ENCODE results near the gene ITFG2.
"Not testable (repeated sequence)": the region's sequence is repeated elsewhere in the genome, so short reads cannot be mapped to it uniquely, and the experiment has no call there.

ITFG2 gene

DNA sequence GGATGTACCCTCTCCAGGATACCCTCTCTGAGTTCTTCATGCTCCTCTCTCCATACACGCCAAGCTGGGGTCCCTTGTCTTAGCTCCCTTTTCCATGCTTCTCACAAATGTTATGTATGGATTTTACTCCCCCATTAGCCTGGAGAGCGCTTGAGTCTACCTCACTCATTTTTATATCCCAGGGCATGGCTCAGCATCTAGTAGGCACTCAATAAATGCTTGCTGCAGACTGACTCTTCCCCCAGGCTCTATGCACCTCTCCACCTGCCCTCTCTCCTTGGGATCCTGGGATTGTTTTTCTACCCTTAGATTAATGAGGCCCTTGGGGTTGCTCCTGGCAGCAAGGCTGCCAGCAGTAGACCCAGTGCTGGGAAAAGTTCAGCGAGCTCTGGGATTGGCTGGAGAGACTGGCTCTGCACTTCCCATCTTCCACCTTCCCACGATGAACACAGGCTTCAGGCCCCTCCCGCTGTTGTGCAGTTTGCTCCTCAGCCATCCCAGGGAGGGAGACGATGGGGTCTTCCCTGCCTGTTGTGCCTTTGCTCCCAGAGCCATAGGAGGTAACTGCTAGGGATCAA, 20.2 kb downstream of the ITFG2 start:
- no peak for DNase-seq

- DNase-seq: no peak
These were observed 20.9 kb downstream of the ITFG2 start for GRCh38 chr12:2833327-2833726.

- no peak for DNase-seq
These were observed 21.3 kb downstream of the ITFG2 start for GRCh38 chr12:2833810-2834209.

GRCh38 chr12:2834581-2835491, 22.4 kb downstream of the ITFG2 start, which contains the start of gene NRIP2:
Gene NRIP2, minus strand, starts transcription at chr12:2835035. Its CDS starts 52 bp downstream, at chr12:2834983.
- DNase-seq: no peak

DNA sequence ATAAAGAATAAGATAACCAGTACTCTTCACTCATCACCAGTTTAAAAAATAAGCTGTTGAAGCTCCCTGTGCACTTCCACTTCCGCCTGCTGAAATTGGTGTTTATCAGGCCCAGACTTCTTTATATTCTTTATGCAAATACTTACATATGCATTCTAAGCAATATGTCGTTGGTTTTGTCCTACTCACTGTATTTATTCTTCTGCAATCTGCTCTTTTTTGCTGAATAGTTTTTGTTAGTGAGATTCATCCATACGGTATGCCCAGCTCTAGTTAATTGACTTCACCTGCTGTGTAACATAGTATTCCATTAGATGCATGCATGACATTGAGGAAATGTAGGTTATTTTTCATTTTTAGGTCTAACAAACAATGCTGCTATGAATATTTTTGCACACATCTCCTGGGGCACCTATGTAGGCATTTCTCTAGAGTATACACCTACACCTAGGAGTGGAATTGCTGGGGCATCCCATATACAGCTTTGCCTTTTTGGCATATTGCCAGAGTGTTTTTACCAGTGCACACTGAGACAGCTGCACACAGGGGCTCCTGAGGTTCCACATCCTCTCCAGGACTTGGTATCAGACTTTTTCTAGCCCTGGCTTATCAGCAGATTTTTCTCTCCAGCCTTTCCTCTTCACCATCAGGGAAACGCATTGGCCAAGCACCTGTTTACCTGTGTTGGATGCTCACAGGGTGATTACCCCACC, 23.4 kb downstream of the ITFG2 start:
- no peak for DNase-seq

DNA sequence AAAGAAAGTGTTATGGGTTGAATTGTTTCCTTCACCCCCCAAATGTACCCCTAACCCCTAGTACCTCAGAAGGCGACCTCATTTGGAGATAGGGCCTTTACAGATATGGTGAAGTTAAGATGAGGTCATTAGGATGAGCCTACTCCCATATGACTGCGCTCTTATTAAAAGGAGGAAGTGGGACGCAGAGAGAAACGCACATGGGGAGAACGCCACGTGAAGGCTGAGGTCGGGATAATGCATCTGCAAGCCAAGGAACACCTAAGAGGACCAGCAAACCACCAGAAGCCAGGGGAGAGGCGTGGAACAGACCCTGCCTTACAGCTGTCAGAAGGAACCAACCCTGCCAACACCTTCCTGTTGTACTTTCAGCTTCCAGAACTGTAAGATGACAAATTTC, 24.1 kb downstream of the ITFG2 start:
- DNase-seq: no peak

DNA sequence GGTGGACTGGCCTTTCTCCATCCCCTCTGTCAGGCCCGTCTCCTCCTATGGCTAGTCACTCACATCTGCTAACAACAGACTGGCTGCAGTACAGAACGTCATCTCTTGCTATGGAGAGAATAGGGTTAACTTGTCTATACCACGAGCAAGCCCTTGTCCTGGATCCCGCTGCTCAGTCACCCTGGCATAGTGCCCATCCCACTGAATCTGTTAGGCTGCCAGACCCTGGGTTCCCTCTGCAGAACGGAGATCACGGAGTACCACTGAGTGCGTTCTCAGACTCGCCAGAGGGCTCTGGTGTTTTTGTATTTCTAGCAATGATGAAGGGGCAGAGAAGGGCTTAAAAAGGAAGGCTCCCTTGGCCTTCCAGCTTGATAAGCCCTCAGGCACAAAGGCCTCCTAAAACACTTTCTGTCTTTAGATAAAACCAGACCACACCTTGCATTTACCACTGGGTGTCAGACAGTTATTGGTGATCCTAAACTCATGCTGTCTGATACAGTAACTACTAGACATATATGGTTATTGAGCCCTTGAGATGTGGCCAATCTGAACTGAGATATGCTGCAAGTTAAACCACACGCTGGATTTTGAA, 28.7 kb downstream of the ITFG2 start:
- DNase-seq: no peak

GRCh38 chr12:2842948-2843347, 30.5 kb downstream of the ITFG2 start:
- DNase-seq: no peak

- no peak for DNase-seq
These were observed 32.3 kb downstream of the ITFG2 start for GRCh38 chr12:2844786-2845185.

- DNase-seq: no peak
These were observed 32.8 kb downstream of the ITFG2 start for GRCh38 chr12:2845280-2845679.

DNA sequence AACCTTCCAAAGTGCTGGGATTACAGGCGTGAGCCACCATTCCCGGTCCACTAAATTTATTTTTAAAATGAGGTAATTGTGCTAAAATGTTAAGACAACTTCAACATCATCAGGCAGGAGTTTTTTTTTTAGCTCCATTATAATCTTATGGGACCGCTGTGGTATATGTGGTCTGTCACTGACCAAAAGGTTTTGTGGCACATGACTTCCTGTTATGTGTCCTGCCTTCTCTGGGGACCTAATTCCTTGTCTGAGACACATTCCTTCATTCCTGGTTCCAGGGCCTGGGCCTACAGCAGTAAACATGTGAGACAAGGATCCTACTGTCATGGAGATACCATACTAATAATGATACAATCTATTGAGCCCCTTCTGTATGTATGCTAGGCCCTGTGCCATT, 39.5 kb downstream of the ITFG2 start:
- no peak for DNase-seq

DNA sequence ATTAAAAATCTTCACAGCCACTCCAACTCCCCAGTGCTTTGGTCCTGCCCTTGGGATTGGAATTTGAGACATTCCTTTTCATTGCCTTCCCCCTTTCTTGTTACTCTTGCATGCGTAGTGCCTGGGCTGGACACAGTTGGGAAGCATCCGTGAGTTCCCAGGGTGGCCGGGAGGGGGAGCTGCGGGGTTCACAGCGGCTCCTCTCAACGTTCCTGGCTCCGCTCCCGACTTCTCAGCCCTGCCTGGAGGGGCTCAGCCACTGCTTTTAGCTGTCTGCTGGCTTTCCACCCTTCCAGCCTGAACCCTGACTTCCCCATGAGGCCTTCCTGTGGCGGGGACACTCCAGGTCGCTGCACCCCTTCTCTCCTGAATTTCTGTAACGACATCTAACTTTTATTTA, 41.2 kb downstream of the ITFG2 start:
- peak; percentile 46 for DNase-seq

DNA sequence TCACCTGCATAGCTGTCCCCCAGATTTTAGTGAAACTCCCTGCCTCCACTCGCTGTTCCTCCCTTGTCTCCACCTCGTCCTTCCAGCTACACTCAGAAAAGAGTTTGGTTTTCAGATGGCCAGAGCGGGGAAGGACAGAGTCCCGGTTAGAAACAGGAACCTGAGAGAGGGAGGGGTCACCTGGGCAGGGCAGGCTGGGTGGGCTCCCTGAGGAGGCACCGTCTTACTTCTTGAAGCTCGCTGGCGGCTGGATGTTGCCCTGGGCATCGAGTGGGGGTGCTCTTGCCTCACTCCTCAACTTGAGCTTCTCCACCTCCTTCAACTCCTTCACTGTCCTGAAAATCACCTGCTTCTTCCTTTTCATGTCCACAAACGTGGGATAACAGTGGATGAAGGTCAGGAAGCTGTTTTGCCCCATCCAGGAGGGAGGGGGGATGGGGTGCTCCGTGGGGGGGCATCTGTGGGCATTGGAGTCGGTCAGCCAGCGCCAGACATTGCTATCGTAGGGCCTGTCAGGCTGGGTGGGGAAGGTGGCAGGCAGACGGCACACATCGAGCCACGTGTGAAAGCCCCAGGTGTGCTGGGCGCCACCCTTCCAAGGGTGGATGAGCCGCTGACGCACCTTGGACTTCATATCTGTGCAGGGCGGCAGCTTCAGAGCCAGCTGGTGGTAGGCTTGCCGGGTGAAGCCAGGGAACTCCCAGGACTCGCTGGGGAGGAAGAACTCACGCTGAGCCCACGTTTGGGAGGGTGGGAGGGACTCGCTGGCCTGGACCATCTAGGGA, 42.4 kb downstream of the ITFG2 start:
- DNase-seq: no peak

GRCh38 chr12:2855546-2855945, 43.1 kb downstream of the ITFG2 start:
- DNase-seq: no peak

DNA sequence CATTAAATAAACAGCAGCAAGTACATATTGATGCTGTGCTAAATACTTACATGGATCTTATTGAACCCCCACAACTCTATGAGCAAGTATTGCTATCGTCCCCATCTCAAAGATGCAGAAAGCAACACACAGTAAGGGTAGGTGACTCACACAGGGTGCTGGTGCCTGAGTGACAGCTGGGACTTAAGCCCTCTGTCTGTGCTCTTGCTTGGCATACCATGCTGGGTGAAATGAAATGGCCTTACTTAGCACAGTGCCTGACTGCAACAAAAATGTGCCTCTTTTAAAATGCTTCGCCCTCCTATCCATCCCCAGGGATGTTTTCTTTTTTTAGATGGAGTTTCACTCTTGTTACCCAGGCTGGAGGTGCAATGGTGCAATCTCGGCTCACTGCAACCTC, 43.6 kb downstream of the ITFG2 start:
- DNase-seq: no peak

DNA sequence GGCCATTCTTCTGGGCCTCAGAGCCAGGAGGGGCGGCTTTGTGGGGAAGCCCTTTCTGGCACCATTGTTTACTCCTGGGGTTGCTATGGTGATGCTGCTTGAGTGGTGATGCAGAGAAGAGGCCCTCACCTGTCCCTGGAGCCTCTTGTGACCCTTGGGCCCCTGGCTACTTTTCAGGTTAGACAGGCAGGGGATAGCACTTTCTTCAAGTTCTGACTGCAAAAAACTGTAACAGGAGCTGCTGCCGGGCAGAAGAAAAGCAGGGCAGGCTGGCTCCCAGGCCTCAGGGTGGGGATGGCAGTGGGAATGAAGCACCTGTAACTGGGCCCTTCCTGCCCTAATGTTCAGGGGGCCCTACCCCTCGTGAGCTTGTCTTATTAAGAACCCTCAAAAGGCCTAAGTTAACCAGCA, 44.6 kb downstream of the ITFG2 start, which contains the start of gene TEX52:
TEX52 (minus strand) TSS at position 19 of the 411 bp plus-strand sequence; CDS start at position 6, 13 bp downstream.
- DNase-seq: no peak

DNA sequence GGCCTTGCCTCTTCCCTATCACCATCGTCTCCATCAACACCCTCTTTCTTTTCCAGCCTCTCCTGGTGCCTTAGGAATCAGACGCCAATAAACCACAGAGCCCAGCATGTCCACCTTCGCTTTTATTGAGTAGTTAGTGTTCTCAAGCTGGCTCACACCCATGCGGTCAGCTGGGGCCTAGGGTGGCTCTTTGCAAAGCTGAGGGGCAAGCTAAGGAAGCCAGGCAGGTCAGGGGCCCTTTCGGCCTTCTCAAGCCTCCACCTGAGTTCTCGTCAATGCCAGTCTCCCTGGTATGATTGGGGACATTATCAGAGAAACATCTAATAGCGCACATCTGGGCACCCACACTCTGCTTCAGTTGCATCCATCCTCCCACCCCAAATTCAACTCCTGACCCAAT, 45.1 kb downstream of the ITFG2 start:
- DNase-seq: no peak

- DNase-seq: no peak
These were observed 45.9 kb downstream of the ITFG2 start for GRCh38 chr12:2858334-2858733.

DNA sequence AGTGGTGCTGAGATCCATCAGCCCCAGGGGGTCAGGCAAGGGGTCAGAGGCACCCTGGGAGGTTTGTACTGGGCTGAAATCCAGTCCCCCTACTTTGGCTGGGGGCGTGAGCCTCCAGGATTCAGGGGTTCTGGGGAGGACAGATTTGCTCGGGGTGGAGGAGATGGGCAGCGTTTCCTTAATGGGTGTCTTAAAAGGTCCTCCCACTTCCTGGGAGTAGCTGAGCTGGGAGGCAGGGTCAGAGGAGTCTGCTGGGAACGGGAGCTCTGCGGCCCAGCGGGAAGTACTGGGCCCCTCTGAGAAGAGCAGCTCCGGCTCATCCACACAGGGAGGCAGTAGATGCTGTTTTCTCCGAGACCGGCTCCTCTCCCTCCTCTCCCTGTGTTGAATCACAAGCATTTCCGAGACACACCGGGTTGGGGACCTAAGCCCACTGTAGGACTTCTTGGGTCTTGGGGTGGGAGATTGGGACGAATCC, 46.5 kb downstream of the ITFG2 start:
- no peak for DNase-seq

- DNase-seq: no peak
These were observed 47.7 kb downstream of the ITFG2 start for GRCh38 chr12:2860170-2860569.

DNA sequence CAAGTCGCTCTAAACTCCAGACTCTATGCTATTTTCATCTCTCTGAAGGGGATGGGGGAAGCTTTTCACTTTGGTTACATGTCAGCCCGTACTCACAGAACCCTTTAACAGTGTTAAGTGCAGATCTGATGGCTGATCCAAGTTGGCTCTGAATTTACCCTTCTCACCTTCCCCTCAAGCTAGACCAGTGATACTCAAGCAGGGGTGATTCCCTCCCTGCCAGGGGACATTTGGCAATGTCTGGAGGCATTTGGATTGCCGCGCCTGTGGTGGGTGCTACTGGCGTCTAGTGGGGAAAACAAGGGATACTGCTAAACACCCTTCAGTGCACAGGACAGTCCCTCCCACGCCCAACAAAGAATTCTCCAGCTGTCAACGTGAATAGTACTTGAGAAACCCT, 50.4 kb downstream of the ITFG2 start:
- no peak for DNase-seq

DNA sequence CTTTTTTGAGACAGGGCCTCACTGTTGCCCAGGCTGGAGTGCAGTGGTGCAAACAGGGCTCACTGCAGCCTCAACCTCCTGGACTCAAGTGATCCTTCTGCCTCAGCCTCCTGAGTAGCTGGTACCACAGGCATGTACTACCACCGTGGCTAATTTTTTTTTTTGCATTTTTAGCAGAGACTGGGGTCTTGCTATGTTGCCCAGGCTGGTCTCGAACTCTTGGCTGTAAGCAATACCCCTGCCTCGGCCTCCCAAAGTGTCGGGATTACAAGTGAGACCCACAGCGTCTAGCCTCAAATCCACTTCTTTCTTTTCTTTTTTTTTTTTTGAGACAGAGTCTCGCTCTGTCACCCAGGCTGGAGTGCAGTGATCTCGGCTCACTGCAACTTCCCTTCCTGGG, 50.9 kb downstream of the ITFG2 start:
- not testable (repeated sequence) for DNase-seq

Measured in stimulated activated CD4-positive, alpha-beta T cell treated with anti-CD3 and anti-CD28 coated beads, Interleukin-1b, Interleukin-23, amount 100 ng/mL, for 48 hours (primary cell).